Measurements from ENCODE around the gene SEPTIN6.
"Not testable (repeated sequence)": the region's sequence is repeated elsewhere in the genome, so short reads cannot be mapped to it uniquely, and the experiment has no call there.

SEPTIN6 gene

GRCh38 chrX:119690921-119691716, 1.8 kb downstream of the SEPTIN6 start:
- no peak for FAIRE-seq

DNA sequence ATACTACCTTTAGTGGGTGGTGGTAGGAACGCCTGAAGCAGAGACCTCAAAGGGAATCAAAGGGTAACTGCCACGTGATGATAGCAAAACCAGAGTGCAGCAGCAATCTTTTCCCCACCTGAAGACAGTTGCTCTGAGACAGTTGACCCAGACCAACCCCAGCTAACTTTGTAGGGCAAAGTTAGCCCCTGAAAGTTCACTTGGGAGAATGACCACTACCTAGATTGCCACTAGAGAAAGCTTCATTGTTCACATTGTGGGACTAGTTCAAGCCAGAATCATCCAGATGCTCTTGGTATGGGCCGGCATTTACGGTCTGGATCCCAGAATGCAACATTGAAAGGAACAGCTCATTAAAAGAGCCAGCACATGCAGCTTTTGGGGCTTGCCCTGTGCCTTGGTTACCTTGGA, 4.1 kb downstream of the SEPTIN6 start:
- no peak for FAIRE-seq

DNA sequence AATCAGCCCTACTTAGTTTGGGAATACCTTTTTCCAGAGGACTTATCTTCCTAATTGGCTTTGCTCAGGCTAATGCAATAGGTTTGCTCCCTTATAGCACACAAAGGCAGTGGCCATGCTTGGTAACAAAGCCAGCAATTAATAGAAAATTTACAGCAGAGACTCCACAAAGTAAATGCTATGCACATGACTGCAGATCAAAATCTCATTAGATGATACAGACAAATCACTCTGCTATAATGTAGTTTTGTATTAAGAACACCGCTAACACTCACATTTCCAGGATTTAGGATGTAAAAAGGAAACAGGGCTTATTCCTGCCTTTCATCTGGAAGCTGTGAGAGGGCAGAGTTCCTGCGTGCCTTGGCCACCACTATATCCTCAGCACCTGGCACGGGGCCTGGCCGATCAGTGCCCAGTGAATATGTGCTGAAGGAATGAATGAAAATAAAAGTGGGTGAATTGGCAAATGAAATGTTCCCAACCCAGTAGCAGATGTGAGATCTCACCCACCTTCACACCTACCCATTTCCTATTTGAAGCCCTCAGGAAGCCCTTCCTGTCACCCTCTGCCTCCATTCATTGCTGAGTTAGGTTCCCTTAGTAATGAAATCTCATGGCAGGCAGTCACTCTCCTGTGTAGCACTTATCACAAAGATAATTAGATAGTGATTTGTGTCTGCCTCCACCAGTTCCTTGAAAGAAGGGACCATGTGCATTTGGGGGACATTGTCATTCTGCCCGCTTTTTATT, 5.1 kb downstream of the SEPTIN6 start:
- FAIRE-seq: no peak

- FAIRE-seq: no peak
These were observed 6.8 kb downstream of the SEPTIN6 start for GRCh38 chrX:119686087-119686691.

GRCh38 chrX:119685225-119686066, 7.5 kb downstream of the SEPTIN6 start:
- FAIRE-seq: no peak

GRCh38 chrX:119684916-119685224, 8.1 kb downstream of the SEPTIN6 start:
- FAIRE-seq: no peak

DNA sequence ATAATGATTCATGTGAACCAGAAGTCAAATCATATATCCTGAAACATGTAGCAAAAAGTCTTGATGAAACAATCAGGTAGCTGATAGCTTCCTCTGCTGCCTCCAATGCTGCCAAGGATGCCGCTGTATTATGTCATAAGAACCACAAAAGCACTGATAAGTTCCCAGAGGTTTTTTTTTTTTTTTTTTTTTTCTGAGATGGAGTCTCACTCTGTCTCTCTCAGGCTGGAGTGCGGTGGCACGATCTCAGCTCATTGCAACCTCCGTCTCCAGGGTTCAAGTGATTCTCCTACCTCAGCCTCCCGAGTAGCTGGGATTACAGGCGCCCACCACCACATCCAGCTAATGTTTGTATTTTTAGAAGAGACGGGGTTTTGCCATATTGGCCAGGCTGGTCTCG, 8.7 kb downstream of the SEPTIN6 start:
- not testable (repeated sequence) for FAIRE-seq

DNA sequence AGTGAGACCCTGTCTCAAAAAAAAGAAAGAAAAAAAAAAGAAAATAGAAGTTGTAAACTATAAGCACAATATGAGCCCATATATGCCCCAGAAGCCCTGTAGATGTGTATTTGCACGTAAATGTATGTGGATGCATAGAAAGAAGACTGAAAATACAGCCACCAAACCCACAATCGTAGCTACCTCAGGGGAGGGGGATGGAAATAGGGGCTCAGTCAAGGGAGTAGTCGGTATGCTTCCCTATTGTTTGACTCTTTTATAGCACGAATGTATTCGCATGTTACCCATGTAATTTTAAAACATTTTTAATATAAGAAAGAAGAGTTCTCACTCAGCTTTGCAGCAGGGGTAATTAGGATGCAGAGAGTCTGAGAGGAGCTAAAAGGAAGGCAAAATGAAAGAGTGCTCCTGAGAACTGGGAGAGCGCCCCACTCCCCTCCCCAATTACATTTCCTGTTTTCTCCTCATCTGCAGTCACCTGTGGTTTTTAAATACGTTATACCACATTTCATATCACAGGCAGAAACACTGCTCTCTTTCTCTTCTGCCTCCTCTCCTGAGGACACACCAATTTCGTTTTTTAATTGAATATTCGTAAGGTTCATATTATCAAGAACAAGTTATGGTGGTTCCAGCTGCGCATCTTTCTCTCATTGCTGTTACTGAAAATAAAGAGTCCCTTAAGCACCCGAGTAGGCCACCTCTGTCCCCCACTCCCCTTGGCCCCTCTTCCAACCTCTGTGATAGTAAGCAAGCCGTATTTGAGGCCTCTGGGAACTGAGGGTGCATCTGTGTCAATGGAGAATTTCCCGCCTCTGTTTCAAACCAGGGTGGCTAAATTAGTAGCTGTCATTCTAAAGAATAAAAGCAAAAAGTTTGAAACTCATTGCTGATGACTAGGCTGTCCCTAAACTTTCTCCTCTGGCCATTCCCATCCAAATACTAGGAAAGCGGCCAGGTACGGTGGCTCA, 10.7 kb downstream of the SEPTIN6 start:
- FAIRE-seq: no peak

GRCh38 chrX:119677654-119677981, 15.3 kb downstream of the SEPTIN6 start:
- no peak for FAIRE-seq

DNA sequence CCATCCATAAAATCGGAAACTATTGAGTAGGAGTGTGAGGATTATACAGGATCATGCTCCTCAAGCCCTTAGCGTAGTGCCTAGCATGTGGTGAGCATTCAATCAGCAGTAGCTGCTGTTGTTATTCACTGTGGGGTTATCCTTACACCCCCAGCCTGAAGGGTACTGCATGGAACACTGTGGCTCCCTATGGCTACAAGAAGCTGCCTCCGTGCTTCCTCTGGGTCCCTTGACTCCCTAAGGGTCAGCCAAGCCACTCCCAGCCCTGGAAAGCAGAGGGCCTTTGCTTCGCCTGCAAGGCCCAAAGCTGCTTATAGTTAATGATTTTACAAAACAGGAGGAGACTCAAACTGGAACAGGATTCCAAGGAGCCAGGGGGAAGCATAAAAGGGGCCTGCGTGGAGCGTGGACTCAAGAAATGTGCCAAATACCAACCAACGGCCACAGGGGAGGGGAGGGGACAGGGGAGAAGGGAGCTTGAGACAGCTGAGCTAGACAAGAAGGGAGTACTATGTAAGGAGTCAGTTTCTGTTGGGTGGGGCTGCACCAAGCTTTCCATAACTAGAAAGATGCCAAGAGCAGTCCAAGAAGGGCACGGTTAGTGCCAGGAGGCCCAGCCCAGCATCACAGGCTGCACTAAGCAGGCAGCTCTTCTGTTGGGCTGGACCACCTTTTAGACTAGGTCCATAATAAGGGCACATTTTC, 15.9 kb downstream of the SEPTIN6 start:
- no peak for FAIRE-seq

- FAIRE-seq: no peak
These were observed 19.6 kb downstream of the SEPTIN6 start for GRCh38 chrX:119673336-119673735.

DNA sequence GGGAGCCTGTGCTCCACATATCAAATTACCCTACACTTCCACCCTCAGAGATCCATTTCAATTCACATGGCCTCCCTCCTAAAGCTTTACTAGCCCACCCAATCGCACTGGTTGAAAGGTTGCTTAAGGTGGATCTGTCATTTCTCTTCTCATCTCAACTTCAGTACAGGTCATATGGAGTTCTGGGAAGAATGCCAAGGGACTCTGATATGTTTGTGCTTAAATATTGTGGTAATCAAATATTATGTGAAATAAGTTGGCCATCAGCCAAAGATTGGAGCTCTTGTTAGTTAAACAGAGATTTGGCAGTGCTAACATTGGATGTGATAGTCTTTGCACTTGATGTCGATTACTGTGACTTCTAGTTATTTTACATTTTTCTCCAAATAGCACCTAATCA, 20.5 kb downstream of the SEPTIN6 start:
- no peak for FAIRE-seq

DNA sequence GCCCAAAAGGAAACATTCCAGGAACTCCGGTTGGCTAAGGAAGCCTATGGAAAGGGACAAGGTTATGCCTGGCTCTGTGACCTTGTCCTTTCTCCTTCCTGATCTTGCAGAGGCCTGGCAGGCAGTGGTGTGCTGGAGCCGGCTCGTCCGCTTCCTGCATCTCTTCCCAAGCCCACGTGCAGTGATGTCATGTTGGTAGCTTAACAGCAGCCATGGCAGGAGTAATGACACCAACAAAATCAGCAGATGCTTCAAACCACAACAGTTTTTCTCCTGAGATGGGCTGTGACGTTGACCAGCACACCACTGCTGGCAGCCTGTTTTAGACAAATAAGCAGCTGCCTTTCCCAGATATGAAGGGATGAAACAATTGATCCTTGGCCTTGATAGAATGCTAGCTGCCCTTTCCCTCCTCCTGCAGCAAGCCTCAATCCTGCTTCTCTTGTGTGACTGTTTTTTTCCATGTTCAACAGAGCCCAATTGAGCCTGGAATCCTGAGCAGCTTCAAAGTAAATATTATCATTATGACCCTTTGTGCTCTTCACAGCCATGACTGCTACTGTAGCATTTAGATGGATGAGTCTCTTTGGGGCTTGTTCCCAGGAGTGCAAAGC, 23.4 kb downstream of the SEPTIN6 start:
- no peak for FAIRE-seq

- FAIRE-seq: no peak
These were observed 25.7 kb downstream of the SEPTIN6 start for GRCh38 chrX:119667111-119667878.

- FAIRE-seq: not testable (repeated sequence)
These were observed 28.1 kb downstream of the SEPTIN6 start for GRCh38 chrX:119664877-119665276.

GRCh38 chrX:119661486-119661885, 31.5 kb downstream of the SEPTIN6 start:
- no peak for FAIRE-seq

DNA sequence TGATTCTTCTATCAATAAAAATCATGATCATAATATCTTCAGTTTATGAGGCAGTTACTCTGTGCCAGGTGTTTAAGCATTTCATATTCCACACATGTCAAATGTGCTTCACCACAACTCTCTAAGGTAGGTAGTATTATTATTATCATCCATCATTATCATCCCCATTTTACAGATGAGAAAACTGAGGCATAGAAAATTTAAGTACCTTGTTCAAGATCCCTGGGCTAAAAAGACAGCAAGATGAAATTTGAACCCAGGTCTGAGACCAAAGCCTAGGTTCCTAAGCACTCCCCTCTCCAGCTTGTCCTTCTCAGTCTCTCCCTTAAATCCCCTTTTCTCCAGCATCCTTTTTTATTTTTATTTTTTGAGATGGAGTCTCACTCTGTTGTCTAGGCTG, 33.4 kb downstream of the SEPTIN6 start:
- FAIRE-seq: no peak

DNA sequence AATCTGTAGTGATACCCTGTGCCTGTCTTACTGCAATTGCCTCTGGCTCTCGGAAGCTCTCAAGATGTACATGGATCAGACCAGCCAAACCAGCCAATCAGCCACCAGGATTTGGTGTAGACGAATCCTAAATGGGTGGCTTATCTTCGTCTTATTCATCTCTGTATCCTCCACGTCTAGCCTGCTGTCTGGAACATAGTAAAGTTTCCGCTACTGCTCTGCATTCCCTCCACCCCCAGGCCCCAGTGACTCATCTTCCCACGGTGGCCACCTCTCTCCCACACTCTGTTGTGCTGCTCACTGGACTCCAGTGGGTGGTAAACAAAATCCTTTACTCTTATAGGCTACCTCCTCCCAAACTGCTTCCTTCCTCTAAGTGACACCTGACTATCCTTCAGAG, 37.8 kb downstream of the SEPTIN6 start:
- FAIRE-seq: no peak

DNA sequence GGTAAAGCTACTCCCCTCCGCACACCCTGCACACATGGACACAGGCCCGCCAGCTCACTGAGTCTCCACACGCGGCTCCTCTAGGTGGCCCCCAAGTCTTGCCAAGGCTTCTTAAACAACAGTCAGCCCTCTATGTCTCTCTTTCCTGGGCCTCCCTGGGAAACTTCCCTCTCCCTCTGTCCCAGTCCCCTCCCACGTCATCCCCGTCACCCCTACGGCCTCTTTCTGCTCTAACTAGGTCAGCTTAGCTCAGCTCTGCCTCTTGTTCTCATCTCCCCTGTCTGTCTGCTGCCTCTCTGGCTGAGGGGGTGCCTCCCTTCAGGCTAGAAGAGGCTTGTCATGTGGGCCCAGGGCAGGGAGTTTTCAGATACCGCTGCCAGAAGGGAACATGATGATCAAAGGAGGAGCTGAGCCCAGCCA, 38.8 kb downstream of the SEPTIN6 start:
- FAIRE-seq: no peak

DNA sequence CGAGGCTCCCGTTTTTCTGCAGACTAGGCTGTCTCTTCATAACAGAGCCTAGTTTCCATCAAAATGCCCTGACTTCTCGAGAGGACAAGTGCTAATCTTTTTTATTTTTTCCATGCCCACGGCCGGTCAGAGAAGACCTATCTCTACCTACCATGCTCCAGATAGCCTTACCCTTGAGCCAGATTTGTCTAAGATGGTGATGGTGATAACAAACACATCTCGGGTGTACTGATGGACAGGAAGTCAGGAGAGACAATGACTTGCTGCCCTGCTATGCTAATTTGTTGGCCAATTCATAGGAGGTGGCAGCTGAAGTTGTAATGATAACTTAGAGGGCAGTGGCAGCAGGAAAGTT, 44.6 kb downstream of the SEPTIN6 start:
- no peak for FAIRE-seq

All from A204.1 (cell line).